ENCODE results near the gene UBE2V1.
"Not testable (repeated sequence)": the region's sequence is repeated elsewhere in the genome, so short reads cannot be mapped to it uniquely, and the experiment has no call there.

Gene UBE2V1

GRCh38 chr20:50092436-50092835 is 20.5 kb downstream of the UBE2V1 start:
- no peak for DNase-seq

GRCh38 chr20:50089787-50090177 is 23.2 kb downstream of the UBE2V1 start:
- DNase-seq, result no peak

- no peak for DNase-seq
Observed at GRCh38 chr20:50089140-50089786, 23.7 kb downstream of the UBE2V1 start.

GRCh38 chr20:50088022-50088421 is 24.9 kb downstream of the UBE2V1 start:
- no peak for DNase-seq

GRCh38 chr20:50085481-50086365 is 27.2 kb downstream of the UBE2V1 start:
- peak; percentile 20 for DNase-seq

GRCh38 chr20:50085146-50085480 is 27.8 kb downstream of the UBE2V1 start:
- DNase-seq, result no peak

- no peak for DNase-seq
Observed at GRCh38 chr20:50083034-50083433, 29.9 kb downstream of the UBE2V1 start.

GRCh38 chr20:50082056-50082455 is 30.9 kb downstream of the UBE2V1 start:
- not testable (repeated sequence) for DNase-seq

- DNase-seq, result no peak
Observed at GRCh38 chr20:50077818-50078601, 34.9 kb downstream of the UBE2V1 start.

GRCh38 chr20:50073500-50073899 is 39.5 kb downstream of the UBE2V1 start:
- DNase-seq, result no peak

GRCh38 chr20:50071039-50071888 is 41.7 kb downstream of the UBE2V1 start:
- DNase-seq, result peak; percentile 66

- DNase-seq, result no peak
Observed at GRCh38 chr20:50070361-50070760, 42.6 kb downstream of the UBE2V1 start.

GRCh38 chr20:50068041-50068651 is 44.8 kb downstream of the UBE2V1 start:
- DNase-seq, result no peak

- no peak for DNase-seq
Observed at GRCh38 chr20:50067461-50067860, 45.5 kb downstream of the UBE2V1 start.

- no peak for DNase-seq
Observed at GRCh38 chr20:50067018-50067417, 45.9 kb downstream of the UBE2V1 start.

- no peak for DNase-seq
Observed at GRCh38 chr20:50066161-50066834, 46.7 kb downstream of the UBE2V1 start.

GRCh38 chr20:50065325-50065615 is 47.7 kb downstream of the UBE2V1 start:
- no peak for DNase-seq

GRCh38 chr20:50063763-50064162 is 49.2 kb downstream of the UBE2V1 start:
- not testable (repeated sequence) for DNase-seq

- DNase-seq, result no peak
Observed at GRCh38 chr20:50062006-50062838, 50.7 kb downstream of the UBE2V1 start.

GRCh38 chr20:50061151-50062005 is 51.6 kb downstream of the UBE2V1 start:
- no peak for DNase-seq
